OCI-LY3 (cell line): Measurements from ENCODE around the gene FFAR4.

Experiments used
- H2AFZ ChIP-seq: fragments of 200-600, 300-600 bp; shearing (Covaris generic); 2 replicates; pipeline ENCODE4 v1.6.0; 2014; ENCODE audit warnings: antibody characterized with exemption, low read depth, low read length
- H3K27ac ChIP-seq: fragments of 200-600, 300-600 bp; sonication (generic); 2 replicates; pipeline ENCODE4 v1.5.1; 2014; ENCODE audit warnings: mild to moderate bottlenecking, low read length, moderate library complexity, mixed read lengths
- H3K27me3 ChIP-seq: fragments of 200-600, 300-600 bp; sonication (generic); 2 replicates; pipeline ENCODE4 v1.6.1; 2014; ENCODE audit warnings: low read depth, low read length, mixed read lengths
- H3K36me3 ChIP-seq: fragments of 200-600, 300-600 bp; sonication (generic); replicated peaks from 2 replicates; pipeline ENCODE3; 2014; ENCODE audit warnings: low read depth, low read length, mixed read lengths
- H3K4me1 ChIP-seq: fragments of 300-600, 200-600 bp; sonication (generic); 2 replicates; pipeline ENCODE4 v1.6.1; 2014; ENCODE audit warnings: low read length, mixed read lengths
- H3K4me2 ChIP-seq: fragments of 200-600, 300-600 bp; sonication (generic); 2 replicates; pipeline ENCODE4 v1.6.1; 2014; ENCODE audit warnings: low read length, mixed read lengths
- H3K4me3 ChIP-seq: fragments of 300-600, 200-600 bp; sonication (generic); 2 replicates; pipeline ENCODE4 v1.5.1; 2014; ENCODE audit warnings: antibody characterized with exemption, mild to moderate bottlenecking, low read length, moderate library complexity
- H3K79me2 ChIP-seq: fragments of 300-600, 200-600 bp; shearing (Covaris generic); 2 replicates; pipeline ENCODE4 v1.6.1; 2014; ENCODE audit warnings: mild to moderate bottlenecking, low read length, mixed read lengths
- H3K9ac ChIP-seq: fragments of 300-600, 200-600 bp; shearing (Covaris generic); 2 replicates; pipeline ENCODE4 v1.6.0; 2014; ENCODE audit warnings: mild to moderate bottlenecking, low read length, moderate library complexity
- H3K9me3 ChIP-seq: fragments of 200-600, 300-600 bp; shearing (Covaris generic); 2 replicates; pipeline ENCODE4 v1.6.1; 2014; ENCODE audit warnings: low read length, mixed read lengths; ENCODE audit not compliant: insufficient read depth
- H4K20me1 ChIP-seq: fragments of 200-600, 300-600 bp; sonication (generic); 2 replicates; pipeline ENCODE4 v1.6.1; 2016; ENCODE audit warnings: low read length, mixed read lengths; ENCODE audit not compliant: insufficient read depth
- EZH2phosphoT487 ChIP-seq: fragments of 200-600 bp; shearing (Covaris generic); IDR thresholded peaks from 2 replicates; pipeline ENCODE4 v1.6.1; 2018; ENCODE audit warnings: antibody characterized with exemption, mixed run types, low read depth
- TF ChIP-seq, protein P1 (sequence below): fragments of 200-600, 300-600 bp; sonication (generic); IDR thresholded peaks from 2 replicates; pipeline ENCODE4 v1.5.1; 2014; ENCODE audit warnings: antibody characterized with exemption, low read length, low read depth

FFAR4 gene

GRCh38 chr10:93593254-93593653 is 26.8 kb downstream of the FFAR4 start:
- H3K9me3 ChIP-seq: no peaks in the 10 kb centered on the region
- no peak overlapping the region for H3K27ac ChIP-seq
- no peaks in the 10 kb centered on the region for H3K4me1 ChIP-seq
- H3K9ac ChIP-seq: no peak overlapping the region
- H3K79me2 ChIP-seq: no peaks in the 10 kb centered on the region
- no peaks in the 10 kb centered on the region for H3K36me3 ChIP-seq
- no peak overlapping the region for H3K4me2 ChIP-seq
- no peak overlapping the region for H2AFZ ChIP-seq
- no peaks in the 10 kb centered on the region for H4K20me1 ChIP-seq
- no peaks in the 10 kb centered on the region for H3K27me3 ChIP-seq
- TF ChIP-seq, protein P1, sequence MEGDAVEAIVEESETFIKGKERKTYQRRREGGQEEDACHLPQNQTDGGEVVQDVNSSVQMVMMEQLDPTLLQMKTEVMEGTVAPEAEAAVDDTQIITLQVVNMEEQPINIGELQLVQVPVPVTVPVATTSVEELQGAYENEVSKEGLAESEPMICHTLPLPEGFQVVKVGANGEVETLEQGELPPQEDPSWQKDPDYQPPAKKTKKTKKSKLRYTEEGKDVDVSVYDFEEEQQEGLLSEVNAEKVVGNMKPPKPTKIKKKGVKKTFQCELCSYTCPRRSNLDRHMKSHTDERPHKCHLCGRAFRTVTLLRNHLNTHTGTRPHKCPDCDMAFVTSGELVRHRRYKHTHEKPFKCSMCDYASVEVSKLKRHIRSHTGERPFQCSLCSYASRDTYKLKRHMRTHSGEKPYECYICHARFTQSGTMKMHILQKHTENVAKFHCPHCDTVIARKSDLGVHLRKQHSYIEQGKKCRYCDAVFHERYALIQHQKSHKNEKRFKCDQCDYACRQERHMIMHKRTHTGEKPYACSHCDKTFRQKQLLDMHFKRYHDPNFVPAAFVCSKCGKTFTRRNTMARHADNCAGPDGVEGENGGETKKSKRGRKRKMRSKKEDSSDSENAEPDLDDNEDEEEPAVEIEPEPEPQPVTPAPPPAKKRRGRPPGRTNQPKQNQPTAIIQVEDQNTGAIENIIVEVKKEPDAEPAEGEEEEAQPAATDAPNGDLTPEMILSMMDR: no peak
- TF ChIP-seq EZH2phosphoT487: no peak
- no peak overlapping the region for H3K4me3 ChIP-seq

- H3K4me2 ChIP-seq: no peak overlapping the region
- H3K4me1 ChIP-seq: no peaks in the 10 kb centered on the region
- H3K79me2 ChIP-seq: no peaks in the 10 kb centered on the region
- H2AFZ ChIP-seq: no peak overlapping the region
- H3K9me3 ChIP-seq: no peaks in the 10 kb centered on the region
- TF ChIP-seq EZH2phosphoT487: no peak
- H3K27me3 ChIP-seq: no peaks in the 10 kb centered on the region
- H4K20me1 ChIP-seq: no peaks in the 10 kb centered on the region
- H3K27ac ChIP-seq: no peak overlapping the region
- H3K4me3 ChIP-seq: no peak overlapping the region
- no peak overlapping the region for H3K9ac ChIP-seq
- no peaks in the 10 kb centered on the region for H3K36me3 ChIP-seq
Measured at GRCh38 chr10:93593749-93594148, 27.3 kb downstream of the FFAR4 start.

GRCh38 chr10:93594518-93594917 is 28.1 kb downstream of the FFAR4 start:
- TF ChIP-seq, protein P1: no peak
- TF ChIP-seq EZH2phosphoT487: no peak
- Histone ChIP-seq H3K4me3 (no peak overlapping the region), H3K27ac (no peak overlapping the region), H3K9ac (no peak overlapping the region), H3K4me2 (no peak overlapping the region), H3K36me3 (no peaks in the 10 kb centered on the region), H3K79me2 (no peaks in the 10 kb centered on the region), H3K4me1 (no peaks in the 10 kb centered on the region), H4K20me1 (no peaks in the 10 kb centered on the region), H3K9me3 (no peaks in the 10 kb centered on the region), H2AFZ (no peak overlapping the region), H3K27me3 (no peaks in the 10 kb centered on the region)

GRCh38 chr10:93595378-93596161 is 29.1 kb downstream of the FFAR4 start:
- Histone ChIP-seq H3K79me2 (no peaks in the 10 kb centered on the region), H3K9me3 (no peaks in the 10 kb centered on the region), H3K36me3 (no peaks in the 10 kb centered on the region), H3K9ac (no peak overlapping the region), H3K4me2 (no peak overlapping the region), H4K20me1 (no peaks in the 10 kb centered on the region), H2AFZ (no peak overlapping the region), H3K4me1 (no peaks in the 10 kb centered on the region), H3K27me3 (no peaks in the 10 kb centered on the region), H3K27ac (no peak overlapping the region), H3K4me3 (no peak overlapping the region)
- TF ChIP-seq EZH2phosphoT487: no peak
- TF ChIP-seq, protein P1: no peak
